HG03378 (cell line): ENCODE results near the gene TMEM30B.
"Not testable (repeated sequence)": the region's sequence is repeated elsewhere in the genome, so short reads cannot be mapped to it uniquely, and the experiment has no call there.

ENCODE experiments used
- ATAC-seq: cut with Tn5 transposase; IDR thresholded peaks from one replicate; pipeline ENCODE4 v1.9.1; 2021; ENCODE audit warnings: mild to moderate bottlenecking, moderate library complexity; ENCODE audit not compliant: unreplicated experiment

The TMEM30B gene

GRCh38 chr14:61266891-61267740 lies 14.0 kb downstream of the TMEM30B start:
- ATAC-seq: no peak

GRCh38 chr14:61266436-61266835 lies 14.7 kb downstream of the TMEM30B start:
- no peak for ATAC-seq

- ATAC-seq: no peak
Measured at GRCh38 chr14:61264651-61265050, 16.5 kb downstream of the TMEM30B start.

- no peak for ATAC-seq
Measured at GRCh38 chr14:61264010-61264571, 17.0 kb downstream of the TMEM30B start.

- ATAC-seq: no peak
Measured at GRCh38 chr14:61262082-61262481, 19.1 kb downstream of the TMEM30B start.

- ATAC-seq: no peak
Measured at GRCh38 chr14:61260939-61261776, 20.0 kb downstream of the TMEM30B start.

- no peak for ATAC-seq
Measured at GRCh38 chr14:61258985-61259384, 22.2 kb downstream of the TMEM30B start.

- ATAC-seq: no peak
Measured at GRCh38 chr14:61257469-61258057, 23.6 kb downstream of the TMEM30B start.

GRCh38 chr14:61256826-61257468 lies 24.2 kb downstream of the TMEM30B start:
- no peak for ATAC-seq

- no peak for ATAC-seq
Measured at GRCh38 chr14:61255968-61256367, 25.2 kb downstream of the TMEM30B start.

- ATAC-seq: no peak
Measured at GRCh38 chr14:61254808-61255526, 26.2 kb downstream of the TMEM30B start.

GRCh38 chr14:61253064-61253738 lies 27.9 kb downstream of the TMEM30B start:
- ATAC-seq: no peak

- peak; percentile 88 for ATAC-seq
Measured at GRCh38 chr14:61252369-61253063, 28.6 kb downstream of the TMEM30B start.

- ATAC-seq: no peak
Measured at GRCh38 chr14:61250063-61250462, 31.1 kb downstream of the TMEM30B start.

- ATAC-seq: no peak
Measured at GRCh38 chr14:61247935-61248334, 33.2 kb downstream of the TMEM30B start.

- ATAC-seq: no peak
Measured at GRCh38 chr14:61246721-61247120, 34.4 kb downstream of the TMEM30B start.

GRCh38 chr14:61244009-61244408 lies 37.1 kb downstream of the TMEM30B start:
- no peak for ATAC-seq

- ATAC-seq: no peak
Measured at GRCh38 chr14:61240206-61240605, 40.9 kb downstream of the TMEM30B start.

GRCh38 chr14:61239285-61239684 lies 41.9 kb downstream of the TMEM30B start:
- not testable (repeated sequence) for ATAC-seq
